Measurements from ENCODE around the gene SUPT4H1. TPM values are rescaled to one million over a fixed set of nuclear protein-coding genes. Genes with fewer than 3 reads are reported as not detected.

SUPT4H1 gene
- total and polyA plus RNA-seq, 9 of the 15 experiments (the other 6 are each of a cell fraction or from before 2014, with no cell fraction given): 62.1 to 320 (median 117) TPM

DNA sequence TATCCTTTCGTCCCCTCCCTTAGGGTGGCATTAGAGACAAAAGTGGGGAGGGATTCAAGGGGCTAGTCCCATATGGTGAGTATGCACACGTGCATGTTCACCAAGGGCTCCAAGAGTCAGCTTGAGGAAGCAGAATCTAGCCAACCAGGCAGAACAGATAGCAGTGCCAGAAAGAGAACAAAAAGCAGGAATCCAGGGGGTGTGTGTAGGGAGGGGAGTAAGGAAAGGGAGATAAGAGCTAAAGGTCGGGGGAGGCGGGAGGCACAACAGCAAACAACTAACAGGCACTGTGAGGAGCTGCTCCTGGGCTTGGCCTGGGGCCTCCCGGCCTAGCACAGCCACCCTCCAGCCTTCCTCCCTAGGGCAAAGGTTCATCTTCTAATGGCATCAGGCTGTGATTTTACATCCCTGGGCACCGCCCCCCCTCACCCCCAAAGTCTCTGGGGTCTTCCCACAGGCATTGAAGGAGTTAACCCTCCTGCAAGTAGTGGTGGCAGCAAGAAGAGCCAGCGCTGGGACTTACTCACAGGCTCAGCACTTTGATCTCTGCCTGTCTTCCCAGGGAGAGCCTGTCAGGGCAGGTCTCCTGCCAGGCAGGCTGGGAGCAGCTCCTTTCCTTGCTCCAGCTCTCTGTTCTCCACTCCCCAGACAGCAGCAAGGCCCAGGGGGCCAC lies 12.4 kb upstream of the SUPT4H1 start (continued):
- TF ChIP-seq, protein P1, sequence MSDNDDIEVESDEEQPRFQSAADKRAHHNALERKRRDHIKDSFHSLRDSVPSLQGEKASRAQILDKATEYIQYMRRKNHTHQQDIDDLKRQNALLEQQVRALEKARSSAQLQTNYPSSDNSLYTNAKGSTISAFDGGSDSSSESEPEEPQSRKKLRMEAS (CRISPR knock-in tag; IDR thresholded peaks at IDR 0.05): peak; percentile 42; the same call in 1 of the 2 replicates
- TF ChIP-seq, protein P2, sequence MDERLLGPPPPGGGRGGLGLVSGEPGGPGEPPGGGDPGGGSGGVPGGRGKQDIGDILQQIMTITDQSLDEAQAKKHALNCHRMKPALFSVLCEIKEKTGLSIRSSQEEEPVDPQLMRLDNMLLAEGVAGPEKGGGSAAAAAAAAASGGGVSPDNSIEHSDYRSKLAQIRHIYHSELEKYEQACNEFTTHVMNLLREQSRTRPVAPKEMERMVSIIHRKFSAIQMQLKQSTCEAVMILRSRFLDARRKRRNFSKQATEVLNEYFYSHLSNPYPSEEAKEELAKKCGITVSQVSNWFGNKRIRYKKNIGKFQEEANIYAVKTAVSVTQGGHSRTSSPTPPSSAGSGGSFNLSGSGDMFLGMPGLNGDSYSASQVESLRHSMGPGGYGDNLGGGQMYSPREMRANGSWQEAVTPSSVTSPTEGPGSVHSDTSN (CRISPR knock-in tag; IDR thresholded peaks at IDR 0.05; ENCODE audit: low read depth): no peak
- TF ChIP-seq, protein P2 (tag; conservative IDR thresholded peaks at IDR 0.05; ENCODE audit: low read depth): no peak
- no peak for TF ChIP-seq SIN3B (IDR thresholded peaks at IDR 0.05; ENCODE audit: low read depth)
- TF ChIP-seq, protein P3, sequence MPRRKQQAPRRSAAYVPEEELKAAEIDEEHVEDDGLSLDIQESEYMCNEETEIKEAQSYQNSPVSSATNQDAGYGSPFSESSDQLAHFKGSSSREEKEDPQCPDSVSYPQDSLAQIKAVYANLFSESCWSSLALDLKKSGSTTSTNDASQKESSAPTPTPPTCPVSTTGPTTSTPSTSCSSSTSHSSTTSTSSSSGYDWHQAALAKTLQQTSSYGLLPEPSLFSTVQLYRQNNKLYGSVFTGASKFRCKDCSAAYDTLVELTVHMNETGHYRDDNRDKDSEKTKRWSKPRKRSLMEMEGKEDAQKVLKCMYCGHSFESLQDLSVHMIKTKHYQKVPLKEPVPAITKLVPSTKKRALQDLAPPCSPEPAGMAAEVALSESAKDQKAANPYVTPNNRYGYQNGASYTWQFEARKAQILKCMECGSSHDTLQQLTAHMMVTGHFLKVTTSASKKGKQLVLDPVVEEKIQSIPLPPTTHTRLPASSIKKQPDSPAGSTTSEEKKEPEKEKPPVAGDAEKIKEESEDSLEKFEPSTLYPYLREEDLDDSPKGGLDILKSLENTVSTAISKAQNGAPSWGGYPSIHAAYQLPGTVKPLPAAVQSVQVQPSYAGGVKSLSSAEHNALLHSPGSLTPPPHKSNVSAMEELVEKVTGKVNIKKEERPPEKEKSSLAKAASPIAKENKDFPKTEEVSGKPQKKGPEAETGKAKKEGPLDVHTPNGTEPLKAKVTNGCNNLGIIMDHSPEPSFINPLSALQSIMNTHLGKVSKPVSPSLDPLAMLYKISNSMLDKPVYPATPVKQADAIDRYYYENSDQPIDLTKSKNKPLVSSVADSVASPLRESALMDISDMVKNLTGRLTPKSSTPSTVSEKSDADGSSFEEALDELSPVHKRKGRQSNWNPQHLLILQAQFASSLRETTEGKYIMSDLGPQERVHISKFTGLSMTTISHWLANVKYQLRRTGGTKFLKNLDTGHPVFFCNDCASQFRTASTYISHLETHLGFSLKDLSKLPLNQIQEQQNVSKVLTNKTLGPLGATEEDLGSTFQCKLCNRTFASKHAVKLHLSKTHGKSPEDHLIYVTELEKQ (CRISPR knock-in tag; IDR thresholded peaks at IDR 0.05): no peak
- peak; percentile 69 for TF ChIP-seq MYNN (IDR thresholded peaks at IDR 0.05)
- TF ChIP-seq MYNN (CRISPR knock-in tag; IDR thresholded peaks at IDR 0.05): no peak
- no peak for TF ChIP-seq ETV6 (IDR thresholded peaks at IDR 0.05; ENCODE audit: borderline replicate concordance in 1 of 2, low read depth in 2 of 2, low read length in 1 of 2)
- no peak for TF ChIP-seq ETV6 (CRISPR knock-in tag; IDR thresholded peaks at IDR 0.05; ENCODE audit: borderline replicate concordance)
- TF ChIP-seq PHB2 (IDR thresholded peaks at IDR 0.05; ENCODE audit: low read depth): peak; percentile 70; the same call in 1 of the 2 replicates
- peak; percentile 88 for TF ChIP-seq NFIC (IDR thresholded peaks at IDR 0.05)
- TF ChIP-seq NR1H2 (CRISPR knock-in tag; IDR thresholded peaks at IDR 0.05): no peak
- TF ChIP-seq DPF2 (IDR thresholded peaks at IDR 0.05): peak; percentile 94
- TF ChIP-seq HDGF (IDR thresholded peaks at IDR 0.05): no peak
- TF ChIP-seq IRF2 (CRISPR knock-in tag; IDR thresholded peaks at IDR 0.05): no peak
